Endothelial cell of coronary artery (primary cell): ENCODE data around the gene TEX53. TPM values are rescaled to one million over a fixed set of nuclear protein-coding genes. Genes with fewer than 3 reads are reported as not detected.

Experiments used
- total RNA-seq: library from RNA; depleted of rRNA; stranded (reverse); fragments of >200 nt; gene quantifications from 2 replicates; pipeline ENCODE4 v1.2.3, GENCODE V29; 2014

TEX53 gene
- not detected in 2 replicates for total RNA-seq

GRCh38 chr9:114657705-114658104 is at the start of gene TEX53:
TEX53 (minus strand) TSS chr9:114657805; CDS start chr9:114657774, 31 bp downstream.

GRCh38 chr9:114681594-114682332 is 24.2 kb upstream of the TEX53 start, which contains the start of gene TEX48:
TEX48 (minus strand) TSS chr9:114682192; CDS start chr9:114671723, 10,469 bp downstream.

Other genes starting within 250 kb of the TEX53 start
- under 0.01 and 0.19 TPM in 2 replicates for gene WHRN, start 152.3 kb downstream of the TEX53 start, total RNA-seq
- 96.3 and 104 TPM in 2 replicates for gene ATP6V1G1, start 70.0 kb downstream of the TEX53 start, total RNA-seq
- gene TMEM268, start 46.5 kb downstream of the TEX53 start, total RNA-seq = 1.9 and 2.4 TPM in 2 replicates
- gene TEX48, start 24.4 kb upstream of the TEX53 start, total RNA-seq = not detected in 2 replicates
- 0.27 and 4.6 TPM in 2 replicates for gene TNFSF15, start 148.2 kb upstream of the TEX53 start, total RNA-seq